ENCODE measurements around the gene ABCA1.

- TF ChIP-seq CTCF (IDR thresholded peaks at IDR 0.05) (no peak), POLR2A (IDR thresholded peaks at IDR 0.05) (no peak)
These were observed 22.0 kb downstream of the ABCA1 start for GRCh38 chr9:104905931-104906330.

Measured in Peyer's patch (tissue), 4 donors.